GM12878 (cell line): ENCODE data around the gene PIR. TPM values are rescaled to one million over a fixed set of nuclear protein-coding genes. Genes with fewer than 3 reads are reported as not detected.

Experiments
- ATAC-seq: fragments of 200-7000 bp; cut with Tn5 transposase; 3 replicates; pipeline ENCODE4 v1.9.1; 2020; ENCODE audit warnings: mild to moderate bottlenecking, moderate library complexity
- BruUV-seq: library from RNA; stranded (reverse); fragments of 400-500 nt; replicated peaks from 2 replicates; lab custom pipeline; 2021; lab: Mats Ljungman, UMichigan
- CTCF ChIA-PET: fragments of 300-600 bp; sonication (Branson Sonifier 250); formaldehyde crosslinking; extraction: SDS; loops from one replicate; lab custom pipeline; 2021; ENCODE audit warnings: inconsistent platforms; lab: Yijun Ruan, JAX
- POLR2A ChIA-PET: fragments of 350-600 bp; formaldehyde crosslinking; extraction: SDS; loops from one replicate; lab custom pipeline; 2021; ENCODE audit warnings: inconsistent platforms; lab: Charles Lee
- RAD21 ChIA-PET: fragments of 300-600 bp; sonication (Branson Sonifier 250); formaldehyde crosslinking; loops from one replicate; lab custom pipeline; 2023; ENCODE audit warnings: antibody characterized with exemption; ENCODE audit not compliant: unreplicated experiment; lab: Charles Lee
- SMC1A ChIA-PET: fragments of 300-600 bp; sonication (Branson Sonifier 250); formaldehyde crosslinking; loops from one replicate; lab custom pipeline; 2023; ENCODE audit not compliant: unreplicated experiment, uncharacterized antibody; lab: Charles Lee
- DNase-seq: peaks from one replicate; pipeline ENCODE4 v3.0.0-alpha.2; 2011; ENCODE audit warnings: low read depth, low spot score
- FAIRE-seq: peaks from 3 replicates; lab custom pipeline; 2011; peaks lifted over from hg19 to GRCh38; lab: Jason Lieb, UNC
- H2AFZ ChIP-seq: 2 replicates; pipeline ENCODE4 v1.6.0; 2011; ENCODE audit warnings: low read depth, low read length, control low read depth; ENCODE audit not compliant: control insufficient read depth
- H3K27ac ChIP-seq: 2 replicates; pipeline ENCODE4 v1.5.1; 2011; ENCODE audit warnings: control low read depth; ENCODE audit not compliant: control insufficient read depth, insufficient read depth
- H3K27me3 ChIP-seq, 2 experiments: replicated peaks in 1 of 2; 2 replicates each; pipeline versions ENCODE4 v1.6.0 to v1.6.1; 2011; ENCODE audit warnings: low read length in 1 of 2; ENCODE audit not compliant: control insufficient read depth in 2 of 2, insufficient read depth in 2 of 2
- H3K36me3 ChIP-seq, 2 experiments: 2 replicates each; pipeline ENCODE4 v1.5.1; 2011; ENCODE audit warnings: low read length in 1 of 2; ENCODE audit not compliant: control insufficient read depth in 2 of 2, insufficient read depth in 2 of 2
- H3K4me1 ChIP-seq: 2 replicates; pipeline ENCODE4 v1.6.1; 2011; ENCODE audit warnings: mild to moderate bottlenecking, low read length, moderate library complexity, mixed read lengths; ENCODE audit not compliant: control insufficient read depth, insufficient read depth
- H3K4me2 ChIP-seq: 2 replicates; pipeline ENCODE4 v1.6.0; 2011; ENCODE audit warnings: control low read depth; ENCODE audit not compliant: control insufficient read depth, insufficient read depth
- H3K4me3 ChIP-seq: fragments of 200-600 bp; sonication (generic); 2 replicates; pipeline ENCODE4 v1.5.1; 2016
- H3K79me2 ChIP-seq: 2 replicates; pipeline ENCODE4 v1.6.0; 2011; ENCODE audit warnings: low read length; ENCODE audit not compliant: control insufficient read depth, insufficient read depth
- H3K9ac ChIP-seq: 2 replicates; pipeline ENCODE4 v1.8.0; 2011; ENCODE audit warnings: low read length, control low read depth, mixed read lengths; ENCODE audit not compliant: control insufficient read depth, insufficient read depth
- H3K9me3 ChIP-seq: replicated peaks from 3 replicates; pipeline ENCODE4 v1.5.1; 2011; ENCODE audit warnings: mild to moderate bottlenecking, low read length; ENCODE audit not compliant: control insufficient read depth, insufficient read depth
- H4K20me1 ChIP-seq: 2 replicates; pipeline ENCODE4 v1.6.0; 2011; ENCODE audit not compliant: control insufficient read depth, insufficient read depth
- FOXK2 ChIP-seq: fragments of 450-650 bp; IDR thresholded peaks from 2 replicates; pipeline ENCODE4 v1.6.1; 2017; ENCODE audit warnings: mild to moderate bottlenecking, moderate library complexity
- MEF2A ChIP-seq: IDR thresholded peaks from 2 replicates; pipeline ENCODE4 v1.6.1; 2011; ENCODE audit warnings: low read depth, mild to moderate bottlenecking, low read length, moderate library complexity; ENCODE audit not compliant: insufficient read depth
- SMC3 ChIP-seq: IDR thresholded peaks from 2 replicates; pipeline ENCODE4 v1.6.1; 2011; ENCODE audit warnings: low read length, improper control_type of control experiment, borderline replicate concordance
- ZNF622 ChIP-seq: fragments of 450-650 bp; IDR thresholded peaks from 2 replicates; pipeline ENCODE4 v1.6.1; 2017; ENCODE audit warnings: mild to moderate bottlenecking, inconsistent platforms
- WGBS: methylation state at CpG from one replicate; pipeline ENCODE4 v1.1.6; 2016; ENCODE audit warnings: low lambda C conversion rate; ENCODE audit not compliant: insufficient replicate concordance, insufficient coverage; ENCODE audit errors: missing lambda C conversion rate; 5-methylcytosine and 5-hydroxymethylcytosine counted together
- in situ Hi-C: fragments of 300-500 bp; cut with MboI; formaldehyde crosslinking; loops from 9 replicates; pipeline ENCODE4 v1.14.3; 2018; ENCODE audit warnings: mixed read lengths
- intact Hi-C: fragments of 100-400 bp; cut with micrococcal nuclease; formaldehyde crosslinking; loops from one replicate; pipeline ENCODE4 v1.14.2; 2022; ENCODE audit not compliant: unreplicated experiment
- polyA plus RNA-seq, 11 experiments: library from polyadenylated mRNA; depleted of rRNA in 4 of 11; unstranded in 6 of 11; stranded (reverse) in 5 of 11; fragments of >200 nt; fragmentation: Nextera tagmentation in 4 of 11; fragmentation: Illumina TruSeq in 1 of 11; extraction: Ambion mirVana in 4 of 11; extraction: Trizol in 1 of 11; gene quantifications; 1 replicate in 1 of 11; 2 replicates in 10 of 11; pipeline versions ENCODE4 v1.2.1 to v1.2.3, GENCODE V29; 2011 to 2016; ENCODE audit warnings: inconsistent platforms in 2 of 11, missing spikeins in 2 of 11, low read depth in 1 of 11
- total RNA-seq, 4 experiments: library from RNA; depleted of rRNA in 3 of 4; stranded (reverse); fragments of >200 nt in 3 of 4; fragmentation: Illumina TruSeq in 1 of 4; extraction: Trizol in 1 of 4; gene quantifications; 2 replicates each; pipeline versions ENCODE4 v1.2.1 to v1.2.3, GENCODE V29; 2013 to 2021
- TF ChIP-seq, protein P1 (sequence below): fragments of 450-650 bp; IDR thresholded peaks from 2 replicates; pipeline ENCODE4 v1.6.1; 2017; ENCODE audit warnings: borderline replicate concordance
- TF ChIP-seq, protein P2 (sequence below), 3 experiments: IDR thresholded peaks in 2 of 3; conservative IDR thresholded peaks in 1 of 3; 2 replicates each; pipeline ENCODE4 v1.5.1; 2011; ENCODE audit warnings: low read depth in 3 of 3, low read length in 3 of 3, mild to moderate bottlenecking in 3 of 3, control low read depth in 2 of 3, moderate library complexity in 2 of 3, inconsistent platforms in 1 of 3, mixed read lengths in 1 of 3; ENCODE audit not compliant: control insufficient read depth in 2 of 3, insufficient read depth in 1 of 3; ENCODE audit errors: extremely low read depth in 1 of 3
- TF ChIP-seq, protein P3 (sequence below): IDR thresholded peaks from 2 replicates; pipeline ENCODE4 v1.6.1; 2011; ENCODE audit warnings: low read depth, low read length, improper control_type of control experiment, borderline replicate concordance

PIR gene
- total and polyA plus RNA-seq, 10 of the 15 experiments (the other 5 are each of a cell fraction or from before 2014, with no cell fraction given) = 3.8 to 16.5 (median 7.3) TPM

- TF ChIP-seq SMC3 (peak; percentile 71; the same call in 1 of the 2 replicates), ZNF622 (no peak), FOXK2 (no peak), MEF2A (no peak)
- TF ChIP-seq, protein P1, sequence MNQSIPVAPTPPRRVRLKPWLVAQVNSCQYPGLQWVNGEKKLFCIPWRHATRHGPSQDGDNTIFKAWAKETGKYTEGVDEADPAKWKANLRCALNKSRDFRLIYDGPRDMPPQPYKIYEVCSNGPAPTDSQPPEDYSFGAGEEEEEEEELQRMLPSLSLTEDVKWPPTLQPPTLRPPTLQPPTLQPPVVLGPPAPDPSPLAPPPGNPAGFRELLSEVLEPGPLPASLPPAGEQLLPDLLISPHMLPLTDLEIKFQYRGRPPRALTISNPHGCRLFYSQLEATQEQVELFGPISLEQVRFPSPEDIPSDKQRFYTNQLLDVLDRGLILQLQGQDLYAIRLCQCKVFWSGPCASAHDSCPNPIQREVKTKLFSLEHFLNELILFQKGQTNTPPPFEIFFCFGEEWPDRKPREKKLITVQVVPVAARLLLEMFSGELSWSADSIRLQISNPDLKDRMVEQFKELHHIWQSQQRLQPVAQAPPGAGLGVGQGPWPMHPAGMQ = no peak
Measured at GRCh38 chrX:15468036-15468435, 25.1 kb downstream of the PIR start (continued).

GRCh38 chrX:15465896-15466651 is 27.1 kb downstream of the PIR start:
- no peak overlapping the region for H3K4me3 ChIP-seq
- H4K20me1 ChIP-seq = no peaks in the 10 kb centered on the region
- ChIA-PET RAD21 (interaction anchor here (0.9 to 6.6 kb wide), 6 partner anchors 9 to 130 kb away, joined by 3 to 71 read pairs (median 4); no protein-coding TSS in a partner anchor), SMC1A (interaction anchor here (1.0 to 4.6 kb wide), 8 partner anchors 9 to 166 kb away, joined by 3 to 62 read pairs (median 9); partner anchors contain the start of genes PIR and VEGFD), POLR2A (no interaction called here)
- no peak for DNase-seq
- H3K9ac ChIP-seq = no peak overlapping the region
- no TSS peak for BruUV-seq
- intact Hi-C loops = loop anchor here (5.0 kb wide), 1 partner anchor 1429 kb away; no protein-coding TSS in a partner anchor
- 41% methylated on average over 9 of the region's 9 CpGs for WGBS
- no peaks in the 10 kb centered on the region for H3K4me1 ChIP-seq
- H3K36me3 ChIP-seq = no peaks in the 10 kb centered on the region
- H3K4me2 ChIP-seq = no peak overlapping the region
- no peak overlapping the region for H2AFZ ChIP-seq
- TF ChIP-seq, protein P2, sequence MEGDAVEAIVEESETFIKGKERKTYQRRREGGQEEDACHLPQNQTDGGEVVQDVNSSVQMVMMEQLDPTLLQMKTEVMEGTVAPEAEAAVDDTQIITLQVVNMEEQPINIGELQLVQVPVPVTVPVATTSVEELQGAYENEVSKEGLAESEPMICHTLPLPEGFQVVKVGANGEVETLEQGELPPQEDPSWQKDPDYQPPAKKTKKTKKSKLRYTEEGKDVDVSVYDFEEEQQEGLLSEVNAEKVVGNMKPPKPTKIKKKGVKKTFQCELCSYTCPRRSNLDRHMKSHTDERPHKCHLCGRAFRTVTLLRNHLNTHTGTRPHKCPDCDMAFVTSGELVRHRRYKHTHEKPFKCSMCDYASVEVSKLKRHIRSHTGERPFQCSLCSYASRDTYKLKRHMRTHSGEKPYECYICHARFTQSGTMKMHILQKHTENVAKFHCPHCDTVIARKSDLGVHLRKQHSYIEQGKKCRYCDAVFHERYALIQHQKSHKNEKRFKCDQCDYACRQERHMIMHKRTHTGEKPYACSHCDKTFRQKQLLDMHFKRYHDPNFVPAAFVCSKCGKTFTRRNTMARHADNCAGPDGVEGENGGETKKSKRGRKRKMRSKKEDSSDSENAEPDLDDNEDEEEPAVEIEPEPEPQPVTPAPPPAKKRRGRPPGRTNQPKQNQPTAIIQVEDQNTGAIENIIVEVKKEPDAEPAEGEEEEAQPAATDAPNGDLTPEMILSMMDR (IDR thresholded peaks at IDR 0.05 in 2 of 3, conservative IDR thresholded peaks at IDR 0.05 in 1 of 3; ENCODE audit: control insufficient read depth in 2 of 3, extremely low read depth in 1 of 3, insufficient read depth in 1 of 3, low read depth in 3 of 3, low read length in 3 of 3) = 0 out of 6 replicates have a peak, but pooled peaks of 1 of the 3 experiments have one; percentile 25
- TF ChIP-seq, protein P3, sequence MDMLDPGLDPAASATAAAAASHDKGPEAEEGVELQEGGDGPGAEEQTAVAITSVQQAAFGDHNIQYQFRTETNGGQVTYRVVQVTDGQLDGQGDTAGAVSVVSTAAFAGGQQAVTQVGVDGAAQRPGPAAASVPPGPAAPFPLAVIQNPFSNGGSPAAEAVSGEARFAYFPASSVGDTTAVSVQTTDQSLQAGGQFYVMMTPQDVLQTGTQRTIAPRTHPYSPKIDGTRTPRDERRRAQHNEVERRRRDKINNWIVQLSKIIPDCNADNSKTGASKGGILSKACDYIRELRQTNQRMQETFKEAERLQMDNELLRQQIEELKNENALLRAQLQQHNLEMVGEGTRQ = no peak
- 0 out of 2 replicates have a peak, but pooled peaks have one; percentile 11 for TF ChIP-seq SMC3
- TF ChIP-seq, all 136 proteins: peak for 2
- CTCF ChIA-PET = interaction anchor here (0.6 to 7.2 kb wide), 15 partner anchors 8 to 1422 kb away, joined by 3 to 200 read pairs (median 4); partner anchors contain the start of genes BMX and VEGFD
- H3K79me2 ChIP-seq = no peaks in the 10 kb centered on the region
- ATAC-seq = peak; percentile 51
- no peaks in the 10 kb centered on the region for H3K9me3 ChIP-seq
- in situ Hi-C loops = loop anchor here (5.0 kb wide), 1 partner anchor 119 kb away; no protein-coding TSS in a partner anchor
- no peaks in the 10 kb centered on the region; a peak in 1 of 4 replicates for H3K27me3 ChIP-seq
- no peak for FAIRE-seq
- H3K27ac ChIP-seq = no peak overlapping the region
